Measurements from ENCODE around the gene FAM83F.

GRCh38 chr22:40025856-40026255, 31.1 kb downstream of the FAM83F start:
- no peak for TF ChIP-seq EZH2 (IDR thresholded peaks at IDR 0.05)
- TF ChIP-seq POLR2AphosphoS5 (IDR thresholded peaks at IDR 0.05; ENCODE audit: borderline replicate concordance, low read depth, low read length): no peak

Measured in SK-N-MC (cell line).